ENCODE data around the gene METTL14.

DNA sequence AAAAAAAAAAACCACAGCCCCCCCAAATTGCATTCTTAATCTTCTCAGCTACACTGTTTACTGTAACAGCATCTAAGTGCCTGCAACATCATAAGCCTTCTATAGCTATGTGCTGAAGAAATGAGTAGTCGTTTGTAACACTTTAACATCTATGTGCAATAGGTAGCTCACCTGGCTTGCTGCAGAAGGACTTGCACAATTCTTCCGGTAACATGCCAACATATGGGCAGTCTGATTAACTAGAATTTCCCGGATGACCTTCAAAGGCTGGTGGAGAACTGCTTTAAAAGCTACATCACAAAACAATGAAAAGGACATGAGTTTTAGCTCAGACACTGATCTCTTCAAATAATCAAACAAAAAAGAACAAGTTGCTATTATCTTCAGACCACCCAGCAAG, 52.9 kb downstream of the METTL14 start:
- TF ChIP-seq, protein P1, sequence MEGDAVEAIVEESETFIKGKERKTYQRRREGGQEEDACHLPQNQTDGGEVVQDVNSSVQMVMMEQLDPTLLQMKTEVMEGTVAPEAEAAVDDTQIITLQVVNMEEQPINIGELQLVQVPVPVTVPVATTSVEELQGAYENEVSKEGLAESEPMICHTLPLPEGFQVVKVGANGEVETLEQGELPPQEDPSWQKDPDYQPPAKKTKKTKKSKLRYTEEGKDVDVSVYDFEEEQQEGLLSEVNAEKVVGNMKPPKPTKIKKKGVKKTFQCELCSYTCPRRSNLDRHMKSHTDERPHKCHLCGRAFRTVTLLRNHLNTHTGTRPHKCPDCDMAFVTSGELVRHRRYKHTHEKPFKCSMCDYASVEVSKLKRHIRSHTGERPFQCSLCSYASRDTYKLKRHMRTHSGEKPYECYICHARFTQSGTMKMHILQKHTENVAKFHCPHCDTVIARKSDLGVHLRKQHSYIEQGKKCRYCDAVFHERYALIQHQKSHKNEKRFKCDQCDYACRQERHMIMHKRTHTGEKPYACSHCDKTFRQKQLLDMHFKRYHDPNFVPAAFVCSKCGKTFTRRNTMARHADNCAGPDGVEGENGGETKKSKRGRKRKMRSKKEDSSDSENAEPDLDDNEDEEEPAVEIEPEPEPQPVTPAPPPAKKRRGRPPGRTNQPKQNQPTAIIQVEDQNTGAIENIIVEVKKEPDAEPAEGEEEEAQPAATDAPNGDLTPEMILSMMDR (conservative IDR thresholded peaks at IDR 0.05; ENCODE audit: low read depth, low read length): no peak
- TF ChIP-seq EZH2 (IDR thresholded peaks at IDR 0.05; ENCODE audit: low read length, unreplicated experiment) (no peak), EZH2phosphoT487 (IDR thresholded peaks at IDR 0.05; ENCODE audit: borderline replicate concordance, low read length) (no peak)
